ENCODE results near the gene SP5. TPM values are rescaled to one million over a fixed set of nuclear protein-coding genes. Genes with fewer than 3 reads are reported as not detected.

Gene SP5
- total and polyA plus RNA-seq, 9 of the 15 experiments (the other 6 are each of a cell fraction or from before 2014, with no cell fraction given) = 0.03 to 1.7 (median 0.16) TPM; not detected in 1

DNA sequence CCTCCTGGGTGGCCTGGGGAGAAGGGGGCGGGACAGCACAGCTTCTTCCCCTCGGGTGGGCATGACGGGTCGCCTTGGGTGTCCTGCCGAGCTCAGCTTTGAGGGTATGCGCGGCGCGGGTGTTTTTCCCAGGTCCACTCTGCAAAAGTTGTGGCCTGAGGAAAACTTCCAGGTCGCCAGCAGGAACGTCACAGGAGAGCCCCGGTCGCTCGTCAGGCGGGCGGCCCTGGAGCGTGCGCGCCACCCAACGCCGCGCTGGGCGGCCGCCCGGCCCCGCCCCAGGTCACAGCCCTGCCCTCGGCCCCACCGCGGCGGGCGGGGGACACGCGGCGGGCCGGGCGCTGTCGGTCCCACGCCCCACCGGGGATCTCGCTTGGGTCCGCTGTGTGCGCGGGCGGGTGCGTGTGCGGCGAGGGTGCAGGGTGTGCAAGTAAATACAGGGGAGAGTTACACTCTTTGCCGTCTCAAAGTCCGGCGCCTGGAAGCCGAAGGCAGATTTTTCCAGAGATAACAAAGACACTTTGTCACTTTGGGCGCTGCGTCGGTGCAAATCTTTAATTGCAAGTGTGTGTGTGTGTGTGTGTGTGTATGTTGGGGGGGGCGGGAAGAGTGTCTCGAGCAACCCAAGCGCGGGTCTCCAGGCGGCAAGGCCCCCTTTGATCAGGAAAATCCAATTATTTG lies 616 bp upstream of the SP5 start (continued):
- TF ChIP-seq RERE (CRISPR knock-in tag; IDR thresholded peaks at IDR 0.05; ENCODE audit: borderline replicate concordance) = no peak
- no peak for TF ChIP-seq HOXB6 (CRISPR knock-in tag; IDR thresholded peaks at IDR 0.05; ENCODE audit: borderline replicate concordance)
- no peak for TF ChIP-seq RBM14 (IDR thresholded peaks at IDR 0.05; ENCODE audit: borderline replicate concordance, insufficient read depth, low read depth, low read length)
- TF ChIP-seq EWSR1 (IDR thresholded peaks at IDR 0.05; ENCODE audit: borderline replicate concordance, low read depth, partially characterized antibody) = no peak
- TF ChIP-seq, protein P1, sequence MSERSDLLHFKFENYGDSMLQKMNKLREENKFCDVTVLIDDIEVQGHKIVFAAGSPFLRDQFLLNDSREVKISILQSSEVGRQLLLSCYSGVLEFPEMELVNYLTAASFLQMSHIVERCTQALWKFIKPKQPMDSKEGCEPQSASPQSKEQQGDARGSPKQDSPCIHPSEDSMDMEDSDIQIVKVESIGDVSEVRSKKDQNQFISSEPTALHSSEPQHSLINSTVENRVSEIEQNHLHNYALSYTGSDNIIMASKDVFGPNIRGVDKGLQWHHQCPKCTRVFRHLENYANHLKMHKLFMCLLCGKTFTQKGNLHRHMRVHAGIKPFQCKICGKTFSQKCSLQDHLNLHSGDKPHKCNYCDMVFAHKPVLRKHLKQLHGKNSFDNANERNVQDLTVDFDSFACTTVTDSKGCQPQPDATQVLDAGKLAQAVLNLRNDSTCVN (CRISPR knock-in tag; IDR thresholded peaks at IDR 0.05) = no peak
- peak; percentile 50; the same call in 1 of the 2 replicates for TF ChIP-seq SIN3B (IDR thresholded peaks at IDR 0.05; ENCODE audit: low read depth)
- TF ChIP-seq SIRT6 (IDR thresholded peaks at IDR 0.05; ENCODE audit: low read depth, low read length) = no peak
- peak; percentile 85 for TF ChIP-seq PHF20 (IDR thresholded peaks at IDR 0.05; ENCODE audit: partially characterized antibody)
- no peak for TF ChIP-seq ZNF146 (CRISPR knock-in tag; IDR thresholded peaks at IDR 0.05; ENCODE audit: unreplicated experiment)
- TF ChIP-seq NFXL1 (CRISPR knock-in tag; IDR thresholded peaks at IDR 0.05) = no peak
- TF ChIP-seq SRSF9 (IDR thresholded peaks at IDR 0.05; ENCODE audit: borderline replicate concordance, low read depth, low read length) = no peak
- TF ChIP-seq ZNF707 (CRISPR knock-in tag; conservative IDR thresholded peaks at IDR 0.05) = no peak
- peak; percentile 88 for TF ChIP-seq HMGN3 (IDR thresholded peaks at IDR 0.05; ENCODE audit: borderline replicate concordance, extremely low read depth, insufficient read length, low read depth, low read length)
- no peak for TF ChIP-seq EP300 (IDR thresholded peaks at IDR 0.05; ENCODE audit: low read length)
- TF ChIP-seq CBFB (CRISPR knock-in tag; IDR thresholded peaks at IDR 0.05) = no peak
- peak in 1 of 2 experiments; percentile 55; a peak in 2 of 4 replicates for TF ChIP-seq MNT (conservative IDR thresholded peaks at IDR 0.05)
- TF ChIP-seq MCM7 (IDR thresholded peaks at IDR 0.05) = no peak
- TF ChIP-seq RUNX1 (IDR thresholded peaks at IDR 0.05; ENCODE audit: low read depth) = no peak
- no peak for TF ChIP-seq NCOR1 (IDR thresholded peaks at IDR 0.05)
- peak; percentile 87 for TF ChIP-seq CREM (IDR thresholded peaks at IDR 0.05; ENCODE audit: low read depth)
- no peak for TF ChIP-seq TAF9B (IDR thresholded peaks at IDR 0.05; ENCODE audit: partially characterized antibody)
- TF ChIP-seq SNIP1 (IDR thresholded peaks at IDR 0.05; ENCODE audit: low read depth) = no peak
